ENCODE measurements around the gene GPC5. TPM values are rescaled to one million over a fixed set of nuclear protein-coding genes. Genes with fewer than 3 reads are reported as not detected.

Gene GPC5
- total and polyA plus RNA-seq, 2 donors (not counting 3 experiments of a cell fraction or from before 2014, with no cell fraction given), result 0.59 to 0.97 TPM

GRCh38 chr13:91383836-91384235 is 14.6 kb upstream of the GPC5 start:
- no peaks in the 10 kb centered on the region for H3K4me1 ChIP-seq (ENCODE audit: control insufficient read depth, extremely low read depth, insufficient read depth, low read length)
- no peak overlapping the region for H3K4me2 ChIP-seq (ENCODE audit: insufficient read depth, low read length)
- H2AFZ ChIP-seq (ENCODE audit: low read depth, low read length), result no peak overlapping the region
- dilution Hi-C loops (cut with MboI; ENCODE audit: extremely low pct_ligation_motif_present, low sequenced_read_pairs), result no loop called here
- peaks cover 8 to 18% of the 10 kb centered on the region in 2 experiments for H3K27me3 ChIP-seq (ENCODE audit: control insufficient read depth in 2 of 2, insufficient read depth in 2 of 2, low read length in 2 of 2)
- H3K9ac ChIP-seq (replicated peaks; ENCODE audit: extremely low read depth, insufficient read depth, low read length), result no peak overlapping the region
- FAIRE-seq (no peak), DNase-seq (ENCODE audit: low read depth, low spot score) (no peak)
- H3K9me1 ChIP-seq (replicated peaks; ENCODE audit: control insufficient read depth, extremely low read depth, insufficient read depth, low read length), result no peaks in the 10 kb centered on the region
- H3K27ac ChIP-seq (ENCODE audit: insufficient read depth, low read depth, low read length), result no peak overlapping the region
- no TSS peak for BruUV-seq (replicated peaks)
- H4K20me1 ChIP-seq (replicated peaks; ENCODE audit: control insufficient read depth, extremely low read depth, insufficient read depth, low read length), result no peaks in the 10 kb centered on the region
- no peaks in the 10 kb centered on the region for H3K79me2 ChIP-seq (ENCODE audit: control insufficient read depth, insufficient read depth, low read length)
- POLR2A ChIA-PET, result no interaction called here
- intact Hi-C loops (cut with micrococcal nuclease), result no loop called here
- TF ChIP-seq EZH2 (IDR thresholded peaks at IDR 0.05; ENCODE audit: borderline replicate concordance, low read depth, low read length, severe bottlenecking), result no peak
- TF ChIP-seq MYC (IDR thresholded peaks at IDR 0.05; ENCODE audit: low read depth, low read length), result no peak
- no peak for TF ChIP-seq GATA2 (IDR thresholded peaks at IDR 0.05; ENCODE audit: insufficient read depth, insufficient read length, low read depth, low read length)
- no peak for TF ChIP-seq MAX (IDR thresholded peaks at IDR 0.05; ENCODE audit: insufficient read depth, insufficient read length)
- TF ChIP-seq CTCF (IDR thresholded peaks at IDR 0.05; ENCODE audit: extremely low read depth in 1 of 2, insufficient read depth in 1 of 2, low read depth in 1 of 2, low read length in 2 of 2), result no peak
- TF ChIP-seq POLR2AphosphoS5 (IDR thresholded peaks at IDR 0.05; ENCODE audit: insufficient read depth, low read depth, low read length), result no peak
- no peak for TF ChIP-seq FOS (IDR thresholded peaks at IDR 0.05; ENCODE audit: borderline replicate concordance, insufficient read depth, low read length)
- no peak for TF ChIP-seq JUN (IDR thresholded peaks at IDR 0.05; ENCODE audit: borderline replicate concordance, insufficient read depth, insufficient read length, low read depth)
- TF ChIP-seq POLR2A (IDR thresholded peaks at IDR 0.05; ENCODE audit: low read depth, low read length), result no peak
- H3K4me3 ChIP-seq (replicated peaks in 1 of 3; ENCODE audit: insufficient read depth in 1 of 3, low read depth in 1 of 3, low read length in 3 of 3), result no peak overlapping the region
- H3K9me3 ChIP-seq (replicated peaks; ENCODE audit: control insufficient read depth, insufficient read depth, low read length), result no peaks in the 10 kb centered on the region
- CTCF ChIA-PET, result interaction anchor here (1.0 to 1.4 kb wide), 2 partner anchors 10 to 14 kb away, joined by 3 to 5 read pairs; no protein-coding TSS in a partner anchor
- H3K36me3 ChIP-seq (ENCODE audit: control insufficient read depth in 2 of 2, extremely low read depth in 1 of 2, insufficient read depth in 2 of 2, low read length in 2 of 2), result no peaks in the 10 kb centered on the region

Measured in endothelial cell of umbilical vein (primary cell).